Measurements from ENCODE around the gene N4BP2L2. TPM values are rescaled to one million over a fixed set of nuclear protein-coding genes. Genes with fewer than 3 reads are reported as not detected.
"Not testable (repeated sequence)": the region's sequence is repeated elsewhere in the genome, so short reads cannot be mapped to it uniquely, and the experiment has no call there.

The N4BP2L2 gene
- total RNA-seq, 1 donor from 2014 or later: 135 TPM

GRCh38 chr13:32575687-32576086, 37.1 kb upstream of the N4BP2L2 start:
- H3K36me3 ChIP-seq (ENCODE audit: control insufficient read depth in 3 of 3, insufficient read depth in 3 of 3, low read length in 3 of 3); H3K4me1 ChIP-seq (ENCODE audit: control insufficient read depth in 3 of 3, insufficient read depth in 3 of 3, low read length in 3 of 3); H3K9me3 ChIP-seq (ENCODE audit: control insufficient read depth in 3 of 3, low read length in 3 of 3); H3K27me3 ChIP-seq (ENCODE audit: control insufficient read depth in 3 of 3, insufficient read depth in 3 of 3, low read length in 3 of 3); H3K9ac ChIP-seq (ENCODE audit: low read depth in 1 of 3, low read length in 3 of 3); H3K4me3 ChIP-seq (ENCODE audit: low read length in 3 of 3); H3K27ac ChIP-seq (ENCODE audit: low read depth, low read length): not testable (repeated sequence)

DNA sequence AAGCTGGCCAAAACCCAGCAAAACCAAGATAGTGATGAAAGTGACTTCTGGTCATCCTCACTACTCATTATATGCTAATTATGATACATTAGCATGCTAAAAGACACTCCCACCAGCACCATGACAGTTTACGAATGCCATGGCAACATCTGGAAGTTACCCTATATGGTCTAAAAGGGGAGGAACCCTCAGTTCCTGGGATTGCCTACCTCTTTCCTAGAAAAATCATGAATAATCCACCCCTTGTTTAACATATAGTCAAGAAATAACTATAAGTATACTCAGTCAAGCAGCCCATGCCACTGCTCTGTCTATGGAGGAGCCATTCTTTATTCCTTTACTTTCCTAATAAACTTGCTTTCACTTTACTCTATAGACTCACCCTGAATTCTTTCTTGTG, 22.2 kb upstream of the N4BP2L2 start:
- not testable (repeated sequence) for H3K9me3 ChIP-seq (ENCODE audit: control insufficient read depth in 3 of 3, low read length in 3 of 3); H3K4me3 ChIP-seq (ENCODE audit: low read length in 3 of 3); H3K27ac ChIP-seq (ENCODE audit: low read depth, low read length); H3K27me3 ChIP-seq (ENCODE audit: control insufficient read depth in 3 of 3, insufficient read depth in 3 of 3, low read length in 3 of 3); H3K9ac ChIP-seq (ENCODE audit: low read depth in 1 of 3, low read length in 3 of 3); H3K4me1 ChIP-seq (ENCODE audit: control insufficient read depth in 3 of 3, insufficient read depth in 3 of 3, low read length in 3 of 3); H3K36me3 ChIP-seq (ENCODE audit: control insufficient read depth in 3 of 3, insufficient read depth in 3 of 3, low read length in 3 of 3)

GRCh38 chr13:32555613-32556012, 17.0 kb upstream of the N4BP2L2 start:
- Histone ChIP-seq H3K36me3 (ENCODE audit: control insufficient read depth in 3 of 3, insufficient read depth in 3 of 3, low read length in 3 of 3) (no peaks in the 10 kb centered on the region), H3K9me3 (ENCODE audit: control insufficient read depth in 3 of 3, low read length in 3 of 3) (no peaks in the 10 kb centered on the region), H3K4me1 (ENCODE audit: control insufficient read depth in 3 of 3, insufficient read depth in 3 of 3, low read length in 3 of 3) (no peaks in the 10 kb centered on the region), H3K4me3 (ENCODE audit: low read length in 3 of 3) (no peak overlapping the region), H3K27ac (ENCODE audit: low read depth, low read length) (no peak overlapping the region), H3K9ac (ENCODE audit: low read depth in 1 of 3, low read length in 3 of 3) (no peak overlapping the region), H3K27me3 (ENCODE audit: control insufficient read depth in 3 of 3, insufficient read depth in 3 of 3, low read length in 3 of 3) (no peaks in the 10 kb centered on the region)

GRCh38 chr13:32553720-32554119, 15.1 kb upstream of the N4BP2L2 start:
- Histone ChIP-seq H3K4me1 (ENCODE audit: control insufficient read depth in 3 of 3, insufficient read depth in 3 of 3, low read length in 3 of 3) (no peaks in the 10 kb centered on the region), H3K4me3 (ENCODE audit: low read length in 3 of 3) (no peak overlapping the region), H3K9ac (ENCODE audit: low read depth in 1 of 3, low read length in 3 of 3) (no peak overlapping the region), H3K9me3 (ENCODE audit: control insufficient read depth in 3 of 3, low read length in 3 of 3) (no peaks in the 10 kb centered on the region), H3K36me3 (ENCODE audit: control insufficient read depth in 3 of 3, insufficient read depth in 3 of 3, low read length in 3 of 3) (no peaks in the 10 kb centered on the region), H3K27me3 (ENCODE audit: control insufficient read depth in 3 of 3, insufficient read depth in 3 of 3, low read length in 3 of 3) (no peaks in the 10 kb centered on the region), H3K27ac (ENCODE audit: low read depth, low read length) (no peak overlapping the region)

GRCh38 chr13:32549788-32550187, 11.2 kb upstream of the N4BP2L2 start:
- Histone ChIP-seq H3K27me3 (ENCODE audit: control insufficient read depth in 3 of 3, insufficient read depth in 3 of 3, low read length in 3 of 3) (no peaks in the 10 kb centered on the region), H3K9ac (ENCODE audit: low read depth in 1 of 3, low read length in 3 of 3) (no peak overlapping the region), H3K4me1 (ENCODE audit: control insufficient read depth in 3 of 3, insufficient read depth in 3 of 3, low read length in 3 of 3) (no peaks in the 10 kb centered on the region), H3K4me3 (ENCODE audit: low read length in 3 of 3) (no peak overlapping the region), H3K9me3 (ENCODE audit: control insufficient read depth in 3 of 3, low read length in 3 of 3) (no peaks in the 10 kb centered on the region), H3K27ac (ENCODE audit: low read depth, low read length) (no peak overlapping the region), H3K36me3 (ENCODE audit: control insufficient read depth in 3 of 3, insufficient read depth in 3 of 3, low read length in 3 of 3) (no peaks in the 10 kb centered on the region)

DNA sequence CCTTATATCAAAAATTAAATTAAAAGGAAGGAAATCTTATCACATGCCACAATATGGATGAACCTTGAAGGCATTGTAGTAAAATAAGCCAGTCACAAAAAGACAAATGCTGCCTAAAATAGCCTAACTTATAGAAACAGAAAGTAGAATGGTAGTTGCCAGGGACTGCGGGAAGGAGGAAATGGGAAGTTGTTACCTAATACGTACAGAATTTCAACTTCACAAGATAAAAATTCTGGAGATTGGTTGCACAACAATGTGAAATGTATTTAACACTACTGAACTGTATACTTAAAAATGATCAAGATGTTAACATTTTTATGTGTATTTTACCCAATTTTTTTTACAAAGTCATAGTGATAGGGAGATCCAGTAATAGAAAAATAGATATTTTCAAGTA, 10.2 kb upstream of the N4BP2L2 start:
- no peak overlapping the region for H3K9ac ChIP-seq (ENCODE audit: low read depth in 1 of 3, low read length in 3 of 3)
- no peaks in the 10 kb centered on the region for H3K36me3 ChIP-seq (ENCODE audit: control insufficient read depth in 3 of 3, insufficient read depth in 3 of 3, low read length in 3 of 3)
- no peaks in the 10 kb centered on the region for H3K27me3 ChIP-seq (ENCODE audit: control insufficient read depth in 3 of 3, insufficient read depth in 3 of 3, low read length in 3 of 3)
- H3K27ac ChIP-seq (ENCODE audit: low read depth, low read length): no peak overlapping the region
- H3K9me3 ChIP-seq (ENCODE audit: control insufficient read depth in 3 of 3, low read length in 3 of 3): no peaks in the 10 kb centered on the region
- no peaks in the 10 kb centered on the region for H3K4me1 ChIP-seq (ENCODE audit: control insufficient read depth in 3 of 3, insufficient read depth in 3 of 3, low read length in 3 of 3)
- H3K4me3 ChIP-seq (ENCODE audit: low read length in 3 of 3): no peak overlapping the region

GRCh38 chr13:32545083-32545482, 6.5 kb upstream of the N4BP2L2 start:
- no peak overlapping the region for H3K27ac ChIP-seq (ENCODE audit: low read depth, low read length)
- no peaks in the 10 kb centered on the region for H3K4me1 ChIP-seq (ENCODE audit: control insufficient read depth in 3 of 3, insufficient read depth in 3 of 3, low read length in 3 of 3)
- no peak overlapping the region for H3K9ac ChIP-seq (ENCODE audit: low read depth in 1 of 3, low read length in 3 of 3)
- H3K27me3 ChIP-seq (ENCODE audit: control insufficient read depth in 3 of 3, insufficient read depth in 3 of 3, low read length in 3 of 3): no peaks in the 10 kb centered on the region
- no peaks in the 10 kb centered on the region for H3K36me3 ChIP-seq (ENCODE audit: control insufficient read depth in 3 of 3, insufficient read depth in 3 of 3, low read length in 3 of 3)
- H3K4me3 ChIP-seq (ENCODE audit: low read length in 3 of 3): no peak overlapping the region
- H3K9me3 ChIP-seq (ENCODE audit: control insufficient read depth in 3 of 3, low read length in 3 of 3): no peaks in the 10 kb centered on the region

DNA sequence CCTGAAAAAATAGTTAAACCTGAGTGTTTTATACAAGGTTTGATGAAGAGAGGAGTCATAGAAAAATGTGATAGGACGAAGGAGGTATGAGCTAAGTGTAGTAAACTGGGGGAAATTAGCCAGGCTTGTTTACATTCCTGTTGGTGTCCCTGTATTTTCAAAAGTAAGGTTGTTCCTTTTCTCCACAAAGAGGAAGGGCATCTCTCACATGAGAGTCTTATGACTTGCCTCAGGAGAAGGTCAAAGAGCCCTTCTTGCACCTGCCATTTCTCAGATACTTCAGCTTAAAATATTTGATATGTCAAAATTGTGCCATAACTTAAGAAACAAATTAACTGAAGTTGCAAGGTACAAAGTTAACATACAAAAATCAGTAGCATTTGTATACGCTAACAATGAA, 3.6 kb upstream of the N4BP2L2 start:
- Histone ChIP-seq H3K4me3 (ENCODE audit: low read length in 3 of 3) (no peak overlapping the region), H3K9me3 (ENCODE audit: control insufficient read depth in 3 of 3, low read length in 3 of 3) (no peaks in the 10 kb centered on the region), H3K27me3 (ENCODE audit: control insufficient read depth in 3 of 3, insufficient read depth in 3 of 3, low read length in 3 of 3) (no peaks in the 10 kb centered on the region), H3K36me3 (ENCODE audit: control insufficient read depth in 3 of 3, insufficient read depth in 3 of 3, low read length in 3 of 3) (peaks cover 0 to 2% (median 0%) of the 10 kb centered on the region in 3 donors), H3K9ac (ENCODE audit: low read depth in 1 of 3, low read length in 3 of 3) (no peak overlapping the region), H3K27ac (ENCODE audit: low read depth, low read length) (no peak overlapping the region), H3K4me1 (ENCODE audit: control insufficient read depth in 3 of 3, insufficient read depth in 3 of 3, low read length in 3 of 3) (no peaks in the 10 kb centered on the region)

DNA sequence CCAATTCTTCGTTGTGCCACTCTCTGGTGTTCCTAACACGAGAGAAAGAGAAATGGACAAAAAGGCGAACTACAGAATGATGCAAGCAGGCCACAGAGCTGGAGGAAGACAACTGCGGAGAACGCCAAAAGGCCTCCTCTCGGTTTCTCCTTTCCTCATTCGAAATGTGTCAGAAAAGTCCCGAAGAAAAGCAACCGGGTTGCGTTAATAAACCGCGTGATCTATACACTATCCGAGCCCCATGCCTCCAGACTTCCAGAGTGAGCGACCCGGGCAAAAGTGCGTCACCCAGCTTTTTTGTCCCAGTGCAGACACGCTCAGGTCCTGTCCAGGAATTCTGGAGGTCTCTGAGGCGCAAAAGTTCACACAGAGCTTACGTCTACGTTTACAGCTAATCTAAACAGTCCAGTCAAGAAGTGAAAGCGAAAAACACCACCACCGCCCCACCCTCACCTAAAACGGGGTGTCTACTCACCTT, 413 bp downstream of the N4BP2L2 start:
- peaks cover 14 to 25% (median 16%) of the 10 kb centered on the region in 3 donors for H3K4me1 ChIP-seq (ENCODE audit: control insufficient read depth in 3 of 3, insufficient read depth in 3 of 3, low read length in 3 of 3)
- no peaks in the 10 kb centered on the region for H3K27me3 ChIP-seq (ENCODE audit: control insufficient read depth in 3 of 3, insufficient read depth in 3 of 3, low read length in 3 of 3)
- no peaks in the 10 kb centered on the region for H3K9me3 ChIP-seq (ENCODE audit: control insufficient read depth in 3 of 3, low read length in 3 of 3)
- peak overlapping the region; percentile 86 to 100 (median 96) for H3K9ac ChIP-seq (ENCODE audit: low read depth in 1 of 3, low read length in 3 of 3)
- H3K4me3 ChIP-seq (ENCODE audit: low read length in 3 of 3): peak overlapping the region; percentile 70 to 100 (median 97)
- peak overlapping the region; percentile 96 for H3K27ac ChIP-seq (ENCODE audit: low read depth, low read length)
- H3K36me3 ChIP-seq (ENCODE audit: control insufficient read depth in 3 of 3, insufficient read depth in 3 of 3, low read length in 3 of 3): peaks cover 7 to 12% (median 11%) of the 10 kb centered on the region in 3 donors

- Histone ChIP-seq H3K4me3 (ENCODE audit: low read length in 3 of 3) (peak overlapping the region; percentile 70 to 100 (median 97)), H3K4me1 (ENCODE audit: control insufficient read depth in 3 of 3, insufficient read depth in 3 of 3, low read length in 3 of 3) (peaks cover 15 to 25% (median 18%) of the 10 kb centered on the region in 3 donors)
Observed at GRCh38 chr13:32537580-32538142, 934 bp downstream of the N4BP2L2 start.

More at GRCh38 chr13:32537580-32538142, 934 bp downstream of the N4BP2L2 start:
- Histone ChIP-seq H3K27ac (ENCODE audit: low read depth, low read length) (peak overlapping the region; percentile 96), H3K36me3 (ENCODE audit: control insufficient read depth in 3 of 3, insufficient read depth in 3 of 3, low read length in 3 of 3) (peaks cover 7 to 12% (median 11%) of the 10 kb centered on the region in 3 donors), H3K9me3 (ENCODE audit: control insufficient read depth in 3 of 3, low read length in 3 of 3) (no peaks in the 10 kb centered on the region), H3K9ac (ENCODE audit: low read depth in 1 of 3, low read length in 3 of 3) (peak overlapping the region; percentile 86 to 100 (median 96)), H3K27me3 (ENCODE audit: control insufficient read depth in 3 of 3, insufficient read depth in 3 of 3, low read length in 3 of 3) (no peaks in the 10 kb centered on the region)
